ENCODE data around the gene ARF3.

Gene ARF3

GRCh38 chr12:48957141-48958048, at the start of gene ARF3:
Gene ARF3, minus strand, starts transcription at chr12:48957487. Its CDS starts 16,392 bp downstream, at chr12:48941095.
- peak; percentile 94 for DNase-seq

DNA sequence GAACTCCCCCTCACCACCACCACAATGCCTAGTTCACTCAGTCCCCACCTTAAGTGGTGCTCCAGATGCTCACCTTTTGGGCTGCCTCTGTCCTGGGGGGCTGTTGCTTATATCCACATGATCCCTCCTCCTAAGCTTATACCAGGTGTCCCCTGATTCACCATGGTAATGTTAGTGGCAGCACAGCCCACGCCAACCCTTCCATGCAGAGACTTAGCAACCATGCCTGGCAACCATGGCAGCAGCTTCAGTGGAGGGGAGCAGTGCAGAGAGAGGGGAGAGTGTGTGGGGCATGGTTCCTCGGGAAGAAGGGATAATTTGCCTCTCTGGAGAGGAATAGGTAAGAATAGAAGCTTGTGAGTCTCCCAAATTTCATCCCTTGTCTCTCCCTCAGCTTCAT, 43.1 kb upstream of the ARF3 start:
- no peak for DNase-seq

DNA sequence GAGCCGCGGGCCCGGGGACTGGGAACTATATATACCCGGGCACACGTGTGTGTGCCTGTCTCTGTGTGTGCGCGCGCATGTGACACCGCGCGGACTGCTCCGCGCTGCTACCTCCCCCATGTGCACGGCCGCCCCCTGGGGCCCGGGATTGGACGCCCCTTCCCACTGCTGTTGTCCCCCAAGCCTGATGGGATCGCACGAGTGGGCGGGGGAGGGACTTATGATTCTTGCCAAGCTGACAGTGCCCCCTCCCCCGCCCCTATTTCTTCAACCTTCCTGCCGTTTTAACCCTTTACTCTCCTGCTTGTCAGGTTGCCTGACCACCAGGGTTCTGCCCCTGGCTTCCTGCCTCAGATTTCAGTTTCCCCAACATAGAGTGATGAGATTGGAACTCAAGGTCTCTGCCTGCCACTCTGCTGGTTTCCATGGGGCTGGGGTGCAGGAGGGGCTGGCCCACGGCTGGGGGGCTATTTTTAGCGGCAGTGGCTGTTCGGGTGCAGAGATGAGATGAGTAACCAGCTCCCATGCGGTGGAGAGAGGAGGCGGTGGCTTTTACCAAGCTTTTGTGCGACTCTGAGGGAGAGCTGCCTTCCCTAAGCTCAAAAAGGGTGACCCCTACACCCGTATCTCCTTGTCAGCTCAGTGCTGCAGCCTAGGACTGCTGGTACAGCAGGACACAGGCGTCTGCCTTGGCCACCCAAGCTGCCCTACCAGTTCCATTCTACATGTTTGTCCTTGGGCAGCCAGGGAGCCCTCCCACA, 42.3 kb upstream of the ARF3 start, which contains the start of gene DDN:
Gene DDN (minus strand): TSS at position 5 of the 761 bp plus-strand sequence. CDS start 88 bp downstream, outside the sequence.
- DNase-seq, result peak; percentile 55

DNA sequence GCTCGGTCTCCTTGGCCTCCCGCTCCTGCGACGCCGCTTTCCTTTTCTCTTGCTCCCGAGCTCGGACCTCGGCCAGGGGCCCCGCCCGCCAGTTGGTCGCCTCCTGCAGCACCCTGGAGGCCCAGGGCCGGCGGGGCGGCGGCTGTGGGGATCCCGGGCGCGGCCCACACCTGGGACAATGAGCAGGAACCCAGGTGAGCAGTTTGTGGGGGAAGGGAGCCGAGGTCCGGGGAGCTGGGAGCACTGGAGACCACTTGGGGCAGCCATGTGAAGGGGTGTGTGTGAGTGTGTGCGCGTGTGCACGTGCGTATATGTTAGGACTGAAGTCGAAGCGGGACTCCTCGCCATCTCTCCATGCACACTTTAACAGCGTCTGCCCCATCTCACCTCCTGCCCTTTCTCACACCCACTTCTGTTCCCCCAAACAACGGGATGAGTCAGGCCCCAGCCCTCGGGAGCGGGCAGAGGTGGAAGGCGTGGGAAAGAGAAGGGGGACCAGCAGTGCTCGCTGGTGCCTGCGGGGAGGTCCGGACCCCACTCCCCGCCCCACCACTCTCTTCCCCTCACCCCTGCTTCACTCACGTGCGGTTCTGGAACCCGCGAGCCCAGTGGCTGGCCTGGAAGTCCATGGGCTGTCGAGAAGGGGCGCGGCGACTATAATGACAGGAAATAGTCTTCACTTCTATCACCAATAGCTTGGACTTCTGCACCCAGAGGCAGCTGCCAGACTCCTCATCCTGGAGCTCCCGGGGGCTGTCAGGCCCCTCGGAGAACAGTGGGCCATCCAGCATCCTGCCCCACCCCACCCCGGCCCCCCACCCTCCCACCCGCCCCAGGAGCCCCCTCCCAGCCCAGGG, 41.4 kb upstream of the ARF3 start:
- peak; percentile 18 for DNase-seq

DNA sequence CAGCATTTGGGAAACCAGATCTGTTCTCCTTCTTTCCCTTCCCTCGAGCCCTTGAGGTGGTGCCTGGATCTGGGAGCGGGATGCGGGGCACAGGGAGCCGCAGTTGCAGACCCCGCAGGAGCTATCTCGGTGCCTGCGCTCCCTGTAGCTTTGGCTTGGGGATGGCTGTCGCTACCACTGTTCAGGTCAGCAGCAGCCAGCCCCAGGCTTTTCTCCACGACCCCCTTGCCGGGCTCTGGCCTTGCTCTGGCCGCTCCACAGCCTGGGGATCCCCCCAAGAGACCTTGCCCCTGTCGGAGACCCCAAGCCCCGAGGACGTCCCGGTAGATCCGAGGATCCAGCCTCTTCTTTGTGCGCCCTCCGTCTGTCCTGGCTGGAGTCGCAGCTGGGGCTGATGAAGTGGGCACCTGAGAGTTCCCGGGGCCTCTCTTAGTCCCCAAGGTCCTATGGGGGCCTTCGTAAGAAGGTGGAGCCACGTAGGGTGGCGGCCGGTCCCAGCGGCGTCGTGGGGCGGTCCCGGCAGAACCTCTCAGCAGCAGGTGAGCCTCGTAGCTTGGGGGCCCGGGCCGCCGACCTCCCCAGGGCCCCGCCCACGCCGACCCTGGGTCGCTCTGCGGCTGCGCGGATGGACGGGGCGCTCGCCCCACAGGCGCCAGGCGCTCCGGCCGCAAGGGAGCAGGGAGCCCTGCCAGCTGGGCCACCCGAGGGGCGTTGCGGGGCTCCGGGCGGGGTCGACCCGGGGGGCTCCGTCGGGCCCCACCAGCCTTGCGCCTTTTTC, 40.6 kb upstream of the ARF3 start:
- DNase-seq, result no peak

DNA sequence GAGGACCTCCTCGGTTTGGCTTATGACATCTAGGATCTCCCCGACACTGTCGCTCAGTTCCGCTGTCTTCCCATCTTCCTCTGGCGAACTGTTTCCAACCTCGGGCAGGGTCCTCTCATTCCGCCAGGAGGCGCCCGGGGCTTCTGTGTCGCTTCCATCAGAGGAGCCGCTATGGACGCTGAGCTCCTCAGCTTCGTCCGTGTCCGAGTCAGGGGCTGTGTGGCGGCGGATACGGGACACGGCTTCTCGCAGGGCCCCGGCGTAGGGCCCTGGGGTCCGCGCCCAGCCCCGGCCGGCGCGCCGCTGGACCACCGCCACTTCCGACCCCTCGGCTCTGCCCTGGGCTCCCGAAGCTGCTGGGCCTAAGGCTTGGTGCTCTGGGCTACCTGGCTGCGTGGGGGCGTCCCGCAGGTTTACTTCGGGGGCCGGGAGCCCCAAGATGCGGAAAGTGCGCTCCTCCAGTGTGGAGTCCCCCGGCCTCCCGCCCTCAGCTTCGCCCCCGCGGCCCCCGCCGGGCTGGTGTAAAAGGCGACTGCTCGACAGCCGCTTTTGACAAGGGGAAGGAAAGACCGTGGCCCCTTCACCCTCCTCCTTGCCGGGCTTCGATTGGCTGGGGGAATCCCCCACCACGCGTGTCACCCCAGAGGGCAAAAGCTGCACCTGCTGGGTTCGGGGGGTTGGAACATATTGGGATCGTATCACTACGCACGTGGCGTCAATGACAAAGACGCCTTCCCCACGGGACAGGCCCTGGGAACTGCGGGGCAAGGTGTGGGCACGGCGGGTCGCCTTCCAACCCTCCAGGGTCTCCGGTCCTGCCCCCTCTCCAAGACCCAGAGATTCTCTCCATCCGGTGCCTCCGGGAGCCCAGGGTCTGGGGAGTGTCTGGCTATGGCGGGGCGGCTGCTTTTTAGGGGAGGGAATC, 39.8 kb upstream of the ARF3 start:
- DNase-seq, result peak; percentile 70

DNA sequence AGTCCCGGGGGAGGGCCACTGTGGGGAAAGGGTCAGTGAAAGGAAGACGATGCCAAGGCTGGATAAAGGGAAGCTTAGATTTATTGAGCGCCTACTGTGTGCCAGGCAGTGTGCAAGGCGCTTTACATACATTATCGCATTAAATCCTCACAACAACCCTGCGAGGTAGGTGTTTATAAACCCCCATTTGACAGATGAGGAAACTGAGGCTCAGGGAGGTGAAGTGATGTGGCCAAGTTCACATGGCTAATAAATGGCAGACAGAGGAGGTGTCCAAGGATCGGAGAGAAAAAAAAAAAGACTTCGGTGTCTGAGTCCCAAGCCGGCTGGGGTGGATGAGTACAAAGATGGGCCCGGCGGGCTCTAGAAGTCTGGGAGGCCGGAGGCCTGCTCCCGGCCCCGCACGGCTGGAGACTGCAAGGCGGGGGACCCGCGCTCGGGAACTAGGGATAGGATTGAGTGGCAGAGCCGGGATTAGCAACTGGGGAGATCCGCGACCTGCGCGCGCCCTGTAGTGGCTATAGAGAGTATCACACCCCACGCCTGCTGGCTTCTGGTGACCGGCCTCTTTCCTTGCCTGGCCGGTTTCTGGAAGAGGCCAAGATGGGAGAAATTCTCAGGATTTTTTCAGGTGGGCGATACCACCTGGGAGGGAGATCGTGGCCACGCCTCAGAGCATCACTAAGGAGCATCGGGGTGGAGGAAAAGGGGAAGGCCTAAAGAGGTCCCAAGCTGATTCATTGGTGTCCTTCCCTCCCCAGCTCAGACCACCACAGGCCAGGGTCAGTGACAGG, 38.0 kb upstream of the ARF3 start:
- peak; percentile 80 for DNase-seq

- no peak for DNase-seq
These were observed 37.2 kb upstream of the ARF3 start for GRCh38 chr12:48994224-48995085.

- DNase-seq, result no peak
These were observed 36.5 kb upstream of the ARF3 start for GRCh38 chr12:48993787-48994186.

- no peak for DNase-seq
These were observed 34.2 kb upstream of the ARF3 start for GRCh38 chr12:48991247-48992050.

GRCh38 chr12:48990552-48990951, 33.3 kb upstream of the ARF3 start:
- DNase-seq, result no peak

DNA sequence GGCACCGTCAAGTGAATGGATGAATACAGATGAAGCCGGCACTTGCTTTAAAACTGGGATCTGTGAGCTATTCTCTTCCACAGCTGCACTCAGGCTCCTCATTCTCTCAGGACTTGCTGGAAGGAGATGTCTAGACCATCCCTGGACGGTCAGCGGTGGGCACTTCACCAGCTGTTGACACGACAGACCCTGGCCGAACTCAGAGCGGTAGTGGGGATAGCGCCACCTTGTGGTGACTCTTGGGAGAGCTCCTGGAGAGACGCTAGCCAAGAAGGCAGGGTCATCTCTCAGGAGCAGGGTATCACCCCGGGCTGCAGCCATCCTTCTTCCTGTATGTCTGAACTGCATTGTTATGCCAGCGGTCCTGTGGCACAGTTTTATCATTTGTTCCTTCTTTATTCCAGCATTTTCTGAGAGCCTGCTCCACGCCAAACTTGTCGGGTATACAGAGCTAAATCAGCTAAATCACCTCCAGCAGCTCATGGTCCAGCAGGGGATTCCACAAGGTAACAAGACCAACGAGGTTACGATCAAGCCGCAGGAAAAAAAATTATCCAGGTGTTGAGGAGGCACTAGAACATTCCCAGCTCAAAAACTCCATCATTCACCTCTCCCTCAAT, 30.9 kb upstream of the ARF3 start:
- peak; percentile 33 for DNase-seq

DNA sequence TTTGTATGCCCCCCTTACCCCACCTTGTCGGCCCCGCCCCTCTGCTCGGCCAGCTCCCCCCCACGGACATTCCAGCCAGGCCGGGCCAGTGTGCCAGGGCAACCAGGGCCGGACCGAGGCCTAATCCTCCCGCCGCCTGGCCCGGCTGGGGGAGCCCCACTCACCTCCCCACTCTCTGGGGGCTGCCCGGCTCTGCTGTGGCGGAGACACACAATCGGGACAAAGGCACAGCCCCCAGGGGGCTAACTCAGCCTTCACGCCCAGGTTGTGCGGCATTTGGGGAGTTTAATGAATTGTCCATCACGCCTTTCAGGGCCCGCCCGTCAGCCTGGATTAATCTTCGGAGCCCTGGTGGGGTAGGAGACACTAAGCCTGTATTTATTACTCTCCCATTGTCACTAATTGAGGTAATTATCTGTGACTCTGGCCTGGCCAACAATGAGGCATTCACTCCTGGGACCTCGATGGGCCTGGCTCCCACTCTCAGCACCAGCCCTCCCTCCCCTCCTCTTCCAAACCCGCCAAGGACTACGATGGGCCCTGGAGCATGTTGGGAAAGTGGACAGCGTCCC, 29.5 kb upstream of the ARF3 start:
- DNase-seq, result no peak

DNA sequence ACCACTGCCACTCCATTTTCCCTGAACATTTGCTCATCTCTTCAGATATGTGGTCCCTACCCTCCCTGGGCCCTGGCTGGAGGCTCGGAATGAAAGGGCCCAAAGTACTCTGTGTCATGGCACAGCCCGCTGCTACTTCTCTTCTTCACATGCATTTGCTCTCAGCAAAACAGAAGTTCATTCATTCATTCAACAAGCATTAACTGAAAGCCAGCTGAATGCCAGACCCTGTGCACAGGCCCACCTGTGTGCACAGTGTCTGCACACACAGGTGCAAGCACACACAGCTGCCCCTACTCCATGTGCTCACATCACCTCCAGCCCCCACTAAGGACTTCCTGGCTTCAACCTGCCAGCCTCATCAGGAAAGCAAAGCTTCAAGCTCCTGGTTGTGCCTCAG, 28.6 kb upstream of the ARF3 start:
- DNase-seq, result no peak

DNA sequence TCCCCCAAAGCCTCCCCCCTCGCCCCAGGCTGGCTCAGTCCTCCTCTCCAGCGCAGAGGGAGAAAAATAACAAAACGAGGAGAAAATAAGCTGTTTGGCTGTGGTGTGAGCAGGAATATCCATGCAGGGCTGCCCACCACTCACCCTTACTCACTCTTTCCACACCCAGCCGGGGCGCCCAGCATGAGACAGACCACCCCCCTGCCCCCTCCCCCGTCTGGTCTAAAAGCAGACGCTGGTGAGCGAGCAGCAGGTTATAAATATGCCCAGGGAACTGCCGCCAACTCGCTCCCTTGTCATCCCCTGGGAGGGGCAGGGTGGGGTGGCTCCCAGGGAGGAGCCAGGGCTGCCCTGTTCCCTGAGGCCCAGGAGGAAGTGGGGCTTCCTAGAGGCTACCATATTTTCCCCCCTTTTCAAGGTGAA, 28.2 kb upstream of the ARF3 start:
- DNase-seq, result no peak

DNA sequence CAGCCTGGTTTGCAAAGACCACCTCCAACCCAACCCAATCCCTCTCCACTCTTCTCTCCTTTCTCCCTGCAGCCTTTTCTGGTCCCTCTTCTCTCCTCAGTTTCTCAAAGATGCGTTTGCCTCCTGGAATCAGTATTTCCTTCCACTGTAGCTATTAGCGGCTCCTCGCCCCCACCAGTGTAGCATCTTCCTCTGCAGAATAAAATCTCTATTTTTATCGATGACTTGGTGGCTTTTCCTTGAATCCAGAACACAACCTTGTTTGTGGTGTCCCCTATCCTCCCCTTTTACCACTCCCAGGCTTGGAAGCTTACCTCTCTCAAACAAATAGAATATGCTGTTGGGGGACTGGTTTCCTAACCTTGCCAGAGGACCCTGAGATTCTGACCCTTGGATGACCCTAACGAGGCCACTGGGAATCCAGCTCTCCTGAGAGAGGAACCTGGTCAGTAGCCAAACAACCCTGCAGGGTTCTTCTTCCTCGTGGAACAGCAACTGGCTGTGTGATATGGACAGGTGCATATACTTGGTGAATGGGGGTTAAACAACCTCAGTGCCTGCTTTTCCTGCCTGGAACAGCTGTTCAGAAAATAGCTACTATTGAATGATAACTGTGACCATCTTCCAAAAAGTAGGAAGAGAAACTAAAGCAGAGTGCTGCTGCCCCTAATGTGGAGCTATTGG, 25.3 kb upstream of the ARF3 start:
- DNase-seq, result no peak

DNA sequence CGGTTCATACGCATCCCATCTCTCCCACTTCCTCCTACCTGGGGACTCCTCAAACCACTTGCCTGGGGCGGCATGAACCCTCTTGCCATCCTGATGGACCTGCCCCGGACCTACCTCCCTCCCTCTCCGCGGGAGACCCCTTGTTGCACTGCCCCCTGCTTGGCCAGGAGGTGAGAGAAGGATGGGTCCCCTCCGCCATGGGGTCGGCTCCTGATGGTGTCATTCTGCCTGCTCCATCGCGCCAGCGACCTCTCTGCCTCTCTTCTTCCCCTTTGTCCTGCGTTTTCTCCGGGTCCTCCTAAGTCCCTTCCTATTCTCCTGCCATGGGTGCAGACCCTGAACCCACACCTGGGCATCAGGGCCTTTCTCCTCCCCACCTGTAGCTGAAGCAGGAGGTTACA, 24.5 kb upstream of the ARF3 start:
- no peak for DNase-seq

Data from fibroblast of upper back skin (primary cell).